Measurements from ENCODE around the gene SPATA6. TPM values are rescaled to one million over a fixed set of nuclear protein-coding genes. Genes with fewer than 3 reads are reported as not detected.

The SPATA6 gene
- polyA plus RNA-seq, 1 donor from 2014 or later, result 3.2 TPM

DNA sequence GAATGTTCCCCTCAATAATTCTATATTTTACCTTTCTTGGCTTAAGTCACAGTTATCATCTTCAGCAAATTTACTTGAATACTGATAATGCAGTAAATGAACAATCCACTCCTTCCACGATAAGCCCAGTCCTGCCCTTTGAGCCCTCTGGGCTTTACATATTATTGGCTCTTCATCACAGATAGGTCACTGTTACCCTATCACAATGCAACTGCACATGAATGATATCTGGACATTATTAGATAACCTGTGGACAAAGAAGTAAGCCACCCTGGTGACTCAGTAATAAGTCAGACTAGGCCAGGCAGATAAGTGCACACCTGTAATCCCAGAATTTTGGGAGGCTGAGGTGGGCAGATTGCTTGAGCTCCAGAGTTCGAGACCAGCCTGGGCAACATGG is 69.4 kb downstream of the SPATA6 start:
- TF ChIP-seq POLR2AphosphoS5 (IDR thresholded peaks at IDR 0.05) (no peak), MXI1 (conservative IDR thresholded peaks at IDR 0.05; ENCODE audit: poor library complexity, severe bottlenecking) (no peak), TAF1 (IDR thresholded peaks at IDR 0.05; ENCODE audit: low read depth) (no peak), SMC3 (conservative IDR thresholded peaks at IDR 0.05; ENCODE audit: poor library complexity) (no peak), EZH2 (IDR thresholded peaks at IDR 0.05; ENCODE audit: borderline replicate concordance, insufficient read depth, low read length, poor library complexity, severe bottlenecking) (no peak), RAD21 (conservative IDR thresholded peaks at IDR 0.05) (no peak), EP300 (conservative IDR thresholded peaks at IDR 0.05; ENCODE audit: poor library complexity, severe bottlenecking) (no peak)
- TF ChIP-seq, protein P1, sequence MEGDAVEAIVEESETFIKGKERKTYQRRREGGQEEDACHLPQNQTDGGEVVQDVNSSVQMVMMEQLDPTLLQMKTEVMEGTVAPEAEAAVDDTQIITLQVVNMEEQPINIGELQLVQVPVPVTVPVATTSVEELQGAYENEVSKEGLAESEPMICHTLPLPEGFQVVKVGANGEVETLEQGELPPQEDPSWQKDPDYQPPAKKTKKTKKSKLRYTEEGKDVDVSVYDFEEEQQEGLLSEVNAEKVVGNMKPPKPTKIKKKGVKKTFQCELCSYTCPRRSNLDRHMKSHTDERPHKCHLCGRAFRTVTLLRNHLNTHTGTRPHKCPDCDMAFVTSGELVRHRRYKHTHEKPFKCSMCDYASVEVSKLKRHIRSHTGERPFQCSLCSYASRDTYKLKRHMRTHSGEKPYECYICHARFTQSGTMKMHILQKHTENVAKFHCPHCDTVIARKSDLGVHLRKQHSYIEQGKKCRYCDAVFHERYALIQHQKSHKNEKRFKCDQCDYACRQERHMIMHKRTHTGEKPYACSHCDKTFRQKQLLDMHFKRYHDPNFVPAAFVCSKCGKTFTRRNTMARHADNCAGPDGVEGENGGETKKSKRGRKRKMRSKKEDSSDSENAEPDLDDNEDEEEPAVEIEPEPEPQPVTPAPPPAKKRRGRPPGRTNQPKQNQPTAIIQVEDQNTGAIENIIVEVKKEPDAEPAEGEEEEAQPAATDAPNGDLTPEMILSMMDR (IDR thresholded peaks at IDR 0.05; ENCODE audit: poor library complexity, severe bottlenecking), result no peak
- TF ChIP-seq, protein P2, sequence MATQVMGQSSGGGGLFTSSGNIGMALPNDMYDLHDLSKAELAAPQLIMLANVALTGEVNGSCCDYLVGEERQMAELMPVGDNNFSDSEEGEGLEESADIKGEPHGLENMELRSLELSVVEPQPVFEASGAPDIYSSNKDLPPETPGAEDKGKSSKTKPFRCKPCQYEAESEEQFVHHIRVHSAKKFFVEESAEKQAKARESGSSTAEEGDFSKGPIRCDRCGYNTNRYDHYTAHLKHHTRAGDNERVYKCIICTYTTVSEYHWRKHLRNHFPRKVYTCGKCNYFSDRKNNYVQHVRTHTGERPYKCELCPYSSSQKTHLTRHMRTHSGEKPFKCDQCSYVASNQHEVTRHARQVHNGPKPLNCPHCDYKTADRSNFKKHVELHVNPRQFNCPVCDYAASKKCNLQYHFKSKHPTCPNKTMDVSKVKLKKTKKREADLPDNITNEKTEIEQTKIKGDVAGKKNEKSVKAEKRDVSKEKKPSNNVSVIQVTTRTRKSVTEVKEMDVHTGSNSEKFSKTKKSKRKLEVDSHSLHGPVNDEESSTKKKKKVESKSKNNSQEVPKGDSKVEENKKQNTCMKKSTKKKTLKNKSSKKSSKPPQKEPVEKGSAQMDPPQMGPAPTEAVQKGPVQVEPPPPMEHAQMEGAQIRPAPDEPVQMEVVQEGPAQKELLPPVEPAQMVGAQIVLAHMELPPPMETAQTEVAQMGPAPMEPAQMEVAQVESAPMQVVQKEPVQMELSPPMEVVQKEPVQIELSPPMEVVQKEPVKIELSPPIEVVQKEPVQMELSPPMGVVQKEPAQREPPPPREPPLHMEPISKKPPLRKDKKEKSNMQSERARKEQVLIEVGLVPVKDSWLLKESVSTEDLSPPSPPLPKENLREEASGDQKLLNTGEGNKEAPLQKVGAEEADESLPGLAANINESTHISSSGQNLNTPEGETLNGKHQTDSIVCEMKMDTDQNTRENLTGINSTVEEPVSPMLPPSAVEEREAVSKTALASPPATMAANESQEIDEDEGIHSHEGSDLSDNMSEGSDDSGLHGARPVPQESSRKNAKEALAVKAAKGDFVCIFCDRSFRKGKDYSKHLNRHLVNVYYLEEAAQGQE (IDR thresholded peaks at IDR 0.05; ENCODE audit: borderline replicate concordance), result no peak

DNA sequence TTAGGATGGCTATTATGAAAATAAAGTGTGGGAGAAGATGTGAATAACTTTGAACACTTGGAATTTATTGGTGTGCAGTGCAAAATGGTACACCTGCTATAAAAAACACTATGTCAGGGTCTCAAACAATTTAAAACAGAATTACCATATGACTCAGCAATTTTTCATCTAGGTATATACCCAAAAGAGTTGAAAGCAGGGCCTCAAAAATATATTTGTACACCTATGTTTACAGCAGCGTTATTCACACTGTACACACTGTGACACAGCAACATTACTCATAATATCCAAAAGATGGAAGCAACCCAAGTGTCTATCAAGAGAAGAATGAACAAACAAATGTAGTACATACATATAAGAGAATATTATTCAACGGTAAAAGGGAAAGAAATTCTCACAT is 75.8 kb downstream of the SPATA6 start:
- Histone ChIP-seq H2AFZ (ENCODE audit: low read depth, low read length) (no peak overlapping the region), H3K9ac (ENCODE audit: low read length) (no peak overlapping the region), H3K4me3 (ENCODE audit: low read length) (no peak overlapping the region), H4K20me1 (ENCODE audit: insufficient read depth) (no peaks in the 10 kb centered on the region), H3K79me2 (replicated peaks; ENCODE audit: insufficient read depth, low read length) (no peaks in the 10 kb centered on the region), H3F3A (ENCODE audit: insufficient read depth, low read length, poor library complexity, severe bottlenecking) (no peaks in the 10 kb centered on the region), H3K4me2 (ENCODE audit: low read length) (no peak overlapping the region), H3K36me3 (ENCODE audit: insufficient read depth, low read length) (no peaks in the 10 kb centered on the region), H3K9me3 (ENCODE audit: low read length) (no peaks in the 10 kb centered on the region), H3K27ac (ENCODE audit: low read length) (no peak overlapping the region), H3K27me3 (ENCODE audit: insufficient read depth, low read depth, low read length) (no peaks in the 10 kb centered on the region), H3K9me2 (ENCODE audit: insufficient read depth, low read length) (no peaks in the 10 kb centered on the region)
- TF ChIP-seq, protein P1 (IDR thresholded peaks at IDR 0.05; ENCODE audit: poor library complexity, severe bottlenecking), result no peak
- no peak for TF ChIP-seq SMC3 (conservative IDR thresholded peaks at IDR 0.05; ENCODE audit: poor library complexity)
- TF ChIP-seq EZH2 (IDR thresholded peaks at IDR 0.05; ENCODE audit: borderline replicate concordance, insufficient read depth, low read length, poor library complexity, severe bottlenecking), result no peak
- TF ChIP-seq MXI1 (conservative IDR thresholded peaks at IDR 0.05; ENCODE audit: poor library complexity, severe bottlenecking), result no peak
- no peak for TF ChIP-seq RAD21 (conservative IDR thresholded peaks at IDR 0.05)
- TF ChIP-seq, protein P2 (IDR thresholded peaks at IDR 0.05; ENCODE audit: borderline replicate concordance), result no peak
- no peak for TF ChIP-seq TAF1 (IDR thresholded peaks at IDR 0.05; ENCODE audit: low read depth)
- TF ChIP-seq EP300 (conservative IDR thresholded peaks at IDR 0.05; ENCODE audit: poor library complexity, severe bottlenecking), result no peak
- TF ChIP-seq POLR2AphosphoS5 (IDR thresholded peaks at IDR 0.05), result no peak

More for the DNA sequence above, 69.4 kb downstream of the SPATA6 start:
- Histone ChIP-seq H3K36me3 (ENCODE audit: insufficient read depth, low read length) (no peaks in the 10 kb centered on the region), H3K9me3 (ENCODE audit: low read length) (no peaks in the 10 kb centered on the region), H3K9ac (ENCODE audit: low read length) (no peak overlapping the region), H3K4me2 (ENCODE audit: low read length) (no peak overlapping the region), H3K9me2 (ENCODE audit: insufficient read depth, low read length) (no peaks in the 10 kb centered on the region), H3K27ac (ENCODE audit: low read length) (no peak overlapping the region), H4K20me1 (ENCODE audit: insufficient read depth) (no peaks in the 10 kb centered on the region), H3K79me2 (replicated peaks; ENCODE audit: insufficient read depth, low read length) (no peaks in the 10 kb centered on the region), H2AFZ (ENCODE audit: low read depth, low read length) (no peak overlapping the region), H3K27me3 (ENCODE audit: insufficient read depth, low read depth, low read length) (no peaks in the 10 kb centered on the region), H3K4me3 (ENCODE audit: low read length) (no peak overlapping the region), H3F3A (ENCODE audit: insufficient read depth, low read length, poor library complexity, severe bottlenecking) (no peaks in the 10 kb centered on the region)

All from neural cell (in vitro differentiated cells).